ENCODE results near the gene TMCC3. TPM values are rescaled to one million over a fixed set of nuclear protein-coding genes. Genes with fewer than 3 reads are reported as not detected.
"Not testable (repeated sequence)": the region's sequence is repeated elsewhere in the genome, so short reads cannot be mapped to it uniquely, and the experiment has no call there.

Gene TMCC3
- total RNA-seq, 4 donors from 2014 or later: 12.4 to 47.3 (median 32.7) TPM

DNA sequence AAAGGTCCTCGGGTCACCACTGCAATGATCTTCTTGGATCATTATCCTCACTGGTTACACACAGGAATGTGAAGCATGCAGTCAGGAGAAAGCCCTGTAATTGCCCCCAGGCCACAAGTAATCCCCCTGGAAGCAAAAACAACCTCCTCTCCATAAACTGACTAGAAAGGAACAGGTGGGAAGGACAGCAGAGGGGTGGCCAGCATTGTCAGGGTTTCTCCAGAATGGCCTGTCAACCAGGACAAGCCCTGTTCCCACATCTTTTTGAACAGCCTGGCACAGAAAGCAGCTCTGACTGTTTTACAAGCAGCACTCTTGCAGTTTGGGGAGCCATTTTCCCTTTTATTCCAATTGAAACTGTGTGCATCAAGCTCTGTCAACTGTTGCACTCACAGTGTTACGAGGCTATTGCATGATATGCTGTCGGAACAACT is 36.1 kb downstream of the TMCC3 start:
- intact Hi-C loops (cut with DNase I; ENCODE audit: low total_unique reads): no loop called here
- no peaks in the 10 kb centered on the region for H3K4me1 ChIP-seq
- no peaks in the 10 kb centered on the region for H3K27me3 ChIP-seq
- no peaks in the 10 kb centered on the region for H3K36me3 ChIP-seq
- TF ChIP-seq CTCF (IDR thresholded peaks at IDR 0.05) (no peak), POLR2A (IDR thresholded peaks at IDR 0.05) (no peak)
- no peak for DNase-seq
- no peaks in the 10 kb centered on the region for H3K9me3 ChIP-seq
- no peak overlapping the region for H3K4me3 ChIP-seq
- no peak overlapping the region for H3K27ac ChIP-seq

GRCh38 chr12:94609917-94610443 is 40.4 kb downstream of the TMCC3 start:
- no peak for TF ChIP-seq POLR2A (IDR thresholded peaks at IDR 0.05)
- no peak for TF ChIP-seq CTCF (IDR thresholded peaks at IDR 0.05)
- Histone ChIP-seq H3K4me3 (no peak overlapping the region), H3K36me3 (no peaks in the 10 kb centered on the region), H3K9me3 (no peaks in the 10 kb centered on the region), H3K4me1 (no peaks in the 10 kb centered on the region), H3K27ac (no peak overlapping the region), H3K27me3 (no peaks in the 10 kb centered on the region)
- intact Hi-C loops (cut with DNase I; ENCODE audit: low total_unique reads): no loop called here
- no peak for DNase-seq

GRCh38 chr12:94606810-94607209 is 43.5 kb downstream of the TMCC3 start:
- intact Hi-C loops (cut with DNase I; ENCODE audit: low total_unique reads); H3K27me3 ChIP-seq; DNase-seq; H3K9me3 ChIP-seq; H3K4me1 ChIP-seq; H3K36me3 ChIP-seq; H3K4me3 ChIP-seq; H3K27ac ChIP-seq: not testable (repeated sequence)

DNA sequence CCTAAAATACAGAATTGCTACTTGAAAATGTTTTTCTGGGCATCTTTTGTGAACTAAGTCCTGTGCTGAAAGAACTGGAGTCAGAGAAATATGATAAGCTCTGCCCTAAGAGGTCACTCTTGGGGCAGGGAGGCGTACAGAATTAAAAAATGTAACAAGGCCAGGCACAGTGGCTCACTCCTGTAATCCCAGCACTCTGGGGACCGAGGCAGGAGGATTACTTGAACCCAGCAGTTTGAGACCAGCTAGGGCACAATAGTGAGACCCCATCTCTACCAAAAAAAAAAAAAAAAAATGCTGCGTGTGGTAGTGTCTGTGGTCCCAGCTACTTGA is 46.0 kb downstream of the TMCC3 start:
- H3K4me3 ChIP-seq: no peak overlapping the region
- H3K9me3 ChIP-seq: no peaks in the 10 kb centered on the region
- intact Hi-C loops (cut with DNase I; ENCODE audit: low total_unique reads): no loop called here
- DNase-seq: no peak
- H3K4me1 ChIP-seq: no peaks in the 10 kb centered on the region
- no peaks in the 10 kb centered on the region for H3K27me3 ChIP-seq
- no peak for TF ChIP-seq POLR2A (IDR thresholded peaks at IDR 0.05)
- TF ChIP-seq CTCF (IDR thresholded peaks at IDR 0.05): no peak
- H3K27ac ChIP-seq: no peak overlapping the region
- no peaks in the 10 kb centered on the region for H3K36me3 ChIP-seq

DNA sequence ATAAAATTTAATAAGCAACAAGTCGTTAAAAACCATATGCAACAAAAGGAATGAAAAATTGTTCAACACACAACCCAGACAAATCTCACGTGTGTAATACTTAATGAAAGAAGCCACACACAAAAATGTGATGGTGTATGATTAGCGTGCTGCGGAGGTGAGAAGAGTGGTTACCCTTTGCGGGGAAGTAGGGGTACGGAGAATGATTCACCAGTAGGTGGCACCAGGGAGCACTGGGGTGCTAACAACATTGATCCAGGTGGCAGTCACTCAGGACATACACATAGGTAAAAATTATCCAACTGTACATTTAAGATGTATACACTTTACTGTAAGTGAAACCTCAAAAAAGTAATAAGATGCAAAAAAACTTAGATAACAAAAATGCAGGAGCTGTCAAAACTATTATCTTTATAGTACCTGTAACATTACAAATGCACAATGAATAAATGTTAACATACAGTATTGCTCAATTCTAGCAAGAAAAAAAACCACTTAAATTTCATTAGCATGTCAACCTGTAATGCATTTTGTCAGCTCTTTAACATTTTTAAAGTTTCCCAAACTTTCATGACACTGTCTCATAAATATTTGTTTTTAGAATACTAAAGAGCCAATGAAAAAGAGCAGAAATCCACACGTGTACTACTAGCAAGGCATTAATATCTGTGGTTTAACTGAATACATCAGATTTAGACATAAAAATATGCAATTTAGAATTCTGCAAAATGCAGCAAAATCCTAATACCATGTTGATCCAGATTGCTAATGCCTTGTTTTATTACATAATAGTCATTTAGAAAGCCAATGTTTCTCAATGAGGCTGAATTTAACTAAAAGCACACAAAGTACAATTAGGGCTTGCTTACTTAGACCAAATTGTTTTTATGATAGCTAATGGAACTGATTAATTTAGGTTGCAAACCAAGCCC is 46.7 kb downstream of the TMCC3 start:
- Histone ChIP-seq H3K27me3 (no peaks in the 10 kb centered on the region), H3K9me3 (no peaks in the 10 kb centered on the region), H3K4me1 (no peaks in the 10 kb centered on the region), H3K4me3 (no peak overlapping the region), H3K27ac (no peak overlapping the region), H3K36me3 (no peaks in the 10 kb centered on the region)
- no peak for TF ChIP-seq POLR2A (IDR thresholded peaks at IDR 0.05)
- TF ChIP-seq CTCF (IDR thresholded peaks at IDR 0.05): peak in 3 of 4 experiments; percentile 29 to 40 (median 30)
- intact Hi-C loops (cut with DNase I; ENCODE audit: low total_unique reads): no loop called here
- no peak for DNase-seq

Data from uterus (tissue), 4 donors.